ENCODE measurements around the gene H6PD. TPM values are rescaled to one million over a fixed set of nuclear protein-coding genes. Genes with fewer than 3 reads are reported as not detected.

Gene H6PD
- total and polyA plus RNA-seq, 7 donors = 5.8 to 56.8 (median 23.4) TPM

GRCh38 chr1:9253453-9254105 lies 19.0 kb downstream of the H6PD start:
- ATAC-seq = no peak
- H3K4me3 ChIP-seq = no peak overlapping the region
- no peak for TF ChIP-seq CTCF (IDR thresholded peaks at IDR 0.05)
- peaks cover 3 to 9% of the 10 kb centered on the region in 2 donors for H3K36me3 ChIP-seq (ENCODE audit: insufficient read depth in 1 of 2, low read depth in 1 of 2)
- no peak for DNase-seq
- no peaks in the 10 kb centered on the region for H3K27me3 ChIP-seq (ENCODE audit: insufficient read depth in 3 of 3, low read length in 2 of 3)
- no peaks in the 10 kb centered on the region for H3K9me3 ChIP-seq
- H3K27ac ChIP-seq = peak overlapping the region; percentile 81
- peaks cover 74% of the 10 kb centered on the region for H3K4me1 ChIP-seq
- 64 to 81% (median 66%) methylated on average over 10 of the region's 10 CpGs for WGBS, 3 donors
- intact Hi-C loops (cut with DNase I) = loop anchor here in 1 of 2 donors (5.0 kb wide), 1 partner anchor 34 kb away; no protein-coding TSS in a partner anchor

DNA sequence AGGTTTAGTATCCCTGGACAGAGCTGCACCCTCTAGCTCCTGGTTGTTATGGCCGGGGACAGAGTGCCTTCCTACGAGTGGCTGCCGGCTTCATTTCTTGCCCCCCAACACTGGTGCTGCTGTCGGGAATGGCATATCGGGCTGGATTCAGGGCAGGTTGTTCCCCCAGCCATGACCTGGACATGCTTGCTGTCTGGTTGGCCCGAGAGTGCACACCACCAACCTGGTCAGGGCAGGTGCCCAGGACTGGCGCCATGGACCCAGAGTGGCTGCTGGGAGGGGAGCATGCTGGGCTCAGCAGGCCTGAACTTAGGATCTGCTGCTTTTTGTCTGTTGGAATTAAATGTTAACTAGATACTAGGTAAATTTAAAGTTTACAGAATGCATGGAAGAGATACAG lies 21.8 kb downstream of the H6PD start:
- Histone ChIP-seq H3K36me3 (ENCODE audit: insufficient read depth in 1 of 2, low read depth in 1 of 2) (peaks cover 4 to 12% of the 10 kb centered on the region in 2 donors), H3K27me3 (ENCODE audit: insufficient read depth in 3 of 3, low read length in 2 of 3) (no peaks in the 10 kb centered on the region), H3K9me3 (no peaks in the 10 kb centered on the region), H3K4me1 (peaks cover 47% of the 10 kb centered on the region), H3K4me3 (no peak overlapping the region), H3K27ac (peak overlapping the region; percentile 63)
- ATAC-seq = no peak
- WGBS, 3 donors = 62 to 86% (median 66%) methylated on average over 7 of the region's 7 CpGs
- peak in 1 of 2 donors; percentile 39 for DNase-seq
- intact Hi-C loops (cut with DNase I) = no loop called here
- TF ChIP-seq CTCF (IDR thresholded peaks at IDR 0.05) = no peak

- H3K9me3 ChIP-seq = no peaks in the 10 kb centered on the region
- peak overlapping the region; percentile 63 for H3K27ac ChIP-seq
- TF ChIP-seq CTCF (IDR thresholded peaks at IDR 0.05) = no peak
- intact Hi-C loops (cut with DNase I) = no loop called here
- H3K27me3 ChIP-seq (ENCODE audit: insufficient read depth in 3 of 3, low read length in 2 of 3) = no peaks in the 10 kb centered on the region
- H3K4me3 ChIP-seq = no peak overlapping the region
- peak; percentile 13 to 39 for DNase-seq
- peaks cover 4 to 25% of the 10 kb centered on the region in 2 donors for H3K36me3 ChIP-seq (ENCODE audit: insufficient read depth in 1 of 2, low read depth in 1 of 2)
- 92 to 94% (median 94%) methylated on average over 22 of the region's 22 CpGs for WGBS, 3 donors
- H3K4me1 ChIP-seq = peaks cover 37% of the 10 kb centered on the region
- no peak for ATAC-seq
Observed at GRCh38 chr1:9257851-9258250, 23.3 kb downstream of the H6PD start.

DNA sequence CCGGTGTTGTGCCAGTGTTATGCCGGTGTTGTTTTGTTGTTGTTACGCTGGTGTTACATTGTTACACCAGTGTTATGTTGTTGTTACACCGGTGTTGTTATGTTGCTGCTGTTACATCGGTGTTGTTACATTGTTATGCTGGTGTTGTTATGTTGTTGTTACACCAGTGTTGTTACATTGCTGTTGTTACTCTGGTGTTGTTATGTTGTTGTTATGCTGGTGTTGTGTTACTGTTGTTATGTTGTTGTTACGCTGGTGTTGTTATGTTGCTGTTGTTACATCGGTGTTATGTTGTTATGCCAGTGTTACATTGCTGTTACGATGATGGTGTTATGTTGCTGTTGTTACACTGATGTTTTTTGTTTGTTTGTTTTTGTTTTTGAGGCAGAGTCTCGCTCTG lies 24.1 kb downstream of the H6PD start:
- no peak for ATAC-seq
- Histone ChIP-seq H3K27ac (peak overlapping the region; percentile 63), H3K4me3 (no peak overlapping the region), H3K9me3 (no peaks in the 10 kb centered on the region), H3K36me3 (ENCODE audit: insufficient read depth in 1 of 2, low read depth in 1 of 2) (peaks cover 4 to 33% of the 10 kb centered on the region in 2 donors), H3K4me1 (peaks cover 32% of the 10 kb centered on the region), H3K27me3 (ENCODE audit: insufficient read depth in 3 of 3, low read length in 2 of 3) (no peaks in the 10 kb centered on the region)
- no peak for DNase-seq
- WGBS, 3 donors = 96 to 97% (median 96%) methylated on average over 9 of the region's 9 CpGs
- intact Hi-C loops (cut with DNase I) = no loop called here
- no peak for TF ChIP-seq CTCF (IDR thresholded peaks at IDR 0.05)
